Measurements from ENCODE around the gene TP53TG3.
"Not testable (repeated sequence)": the region's sequence is repeated elsewhere in the genome, so short reads cannot be mapped to it uniquely, and the experiment has no call there.

The TP53TG3 gene

DNA sequence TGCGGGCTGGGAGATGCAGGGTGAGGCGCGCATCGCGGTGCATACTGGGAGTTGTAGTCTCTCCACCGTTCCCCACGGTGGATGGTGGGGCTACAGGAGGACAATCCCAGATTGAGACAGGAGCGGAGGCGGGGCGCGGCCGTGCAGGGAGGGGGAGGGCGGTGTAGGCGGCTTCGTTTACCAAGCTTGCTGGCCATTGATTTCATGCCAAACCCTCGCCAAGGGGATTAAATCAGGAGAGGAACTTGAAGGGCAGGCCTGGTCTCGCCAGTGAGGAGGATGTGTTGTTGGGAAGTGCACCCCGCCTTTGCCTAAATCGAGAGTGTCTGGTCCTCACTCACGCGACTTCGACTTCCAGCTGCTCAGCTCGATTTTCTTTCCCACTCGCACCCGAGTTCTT lies at the start of gene TP53TG3:
Gene TP53TG3, minus strand, starts transcription at position 101 of the 400 bp plus-strand sequence. Its CDS starts 68 bp downstream, at position 33.
- in situ Hi-C loops (cut with HindIII; ENCODE audit: low sequenced_read_pairs) = not testable (repeated sequence)

DNA sequence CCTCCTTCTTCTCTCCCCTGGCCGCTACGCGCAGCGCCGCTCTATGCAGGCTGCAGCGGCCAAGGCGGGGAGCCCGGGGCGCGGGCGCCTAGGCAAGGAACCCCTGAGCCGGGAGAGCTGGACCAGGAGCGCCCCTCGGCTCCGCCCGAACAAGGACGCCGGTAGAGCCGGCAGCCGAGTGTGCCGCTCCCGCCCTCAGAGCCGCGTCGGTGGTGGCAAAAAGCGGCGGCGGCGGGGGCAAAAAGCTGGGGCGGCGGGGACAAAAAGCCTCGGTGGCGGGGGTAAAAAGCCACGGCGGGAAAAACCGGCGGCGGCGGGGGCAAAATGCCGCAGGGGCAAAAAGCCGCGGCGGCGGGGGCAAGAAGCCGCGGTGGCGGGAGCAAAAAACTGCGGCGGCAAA lies 25.1 kb downstream of the TP53TG3 start:
- in situ Hi-C loops (cut with HindIII; ENCODE audit: low sequenced_read_pairs) = not testable (repeated sequence)

GRCh38 chr16:32647562-32647961 lies 28.4 kb downstream of the TP53TG3 start:
- in situ Hi-C loops (cut with HindIII; ENCODE audit: low sequenced_read_pairs) = not testable (repeated sequence)

- in situ Hi-C loops (cut with HindIII; ENCODE audit: low sequenced_read_pairs) = not testable (repeated sequence)
Measured at GRCh38 chr16:32646780-32647179, 29.2 kb downstream of the TP53TG3 start.

DNA sequence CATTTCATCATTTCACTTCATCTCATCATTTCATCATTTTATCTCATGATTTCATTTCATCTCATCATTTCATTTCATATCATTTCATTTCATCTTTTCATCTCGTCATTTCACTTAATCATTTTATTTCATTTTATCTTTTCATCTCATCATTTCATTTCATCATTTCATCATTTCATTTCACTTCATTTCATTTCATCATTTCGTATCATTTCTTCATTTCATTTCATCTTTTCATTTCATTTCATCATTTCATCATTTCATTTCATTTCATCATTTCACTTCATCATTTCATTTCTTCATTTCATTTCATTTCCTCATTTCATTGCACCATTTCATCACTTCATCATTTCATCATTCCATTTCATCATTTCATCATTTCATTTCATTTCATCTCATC lies 29.8 kb downstream of the TP53TG3 start:
- in situ Hi-C loops (cut with HindIII; ENCODE audit: low sequenced_read_pairs) = not testable (repeated sequence)

DNA sequence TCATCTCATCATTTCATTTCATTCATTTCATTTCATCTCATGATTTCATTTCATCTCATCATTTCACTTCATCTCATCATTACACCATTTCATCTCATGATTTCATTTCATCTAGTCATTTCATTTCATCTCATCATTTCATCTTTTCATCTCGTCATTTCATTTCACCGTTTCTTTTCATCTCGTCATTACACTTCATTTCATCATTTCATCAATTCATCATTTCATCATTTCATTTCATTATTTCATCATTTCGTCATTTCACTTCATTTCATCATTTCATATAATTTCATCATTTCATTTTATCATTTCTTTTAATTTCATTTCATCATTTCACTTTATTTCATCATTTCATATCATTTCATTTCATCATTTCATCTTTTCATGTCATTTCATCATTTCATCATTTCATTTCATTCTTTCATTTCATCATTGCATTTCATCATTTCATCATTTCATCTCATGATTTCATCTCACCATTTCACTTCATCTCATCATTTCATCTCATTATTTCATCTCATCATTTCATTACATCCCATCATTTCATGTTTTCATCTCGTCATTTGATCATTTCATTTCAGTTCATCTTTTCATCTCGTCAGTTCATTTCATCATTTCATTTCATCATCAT lies 30.6 kb downstream of the TP53TG3 start:
- in situ Hi-C loops (cut with HindIII; ENCODE audit: low sequenced_read_pairs) = not testable (repeated sequence)

GRCh38 chr16:32644715-32645114 lies 31.2 kb downstream of the TP53TG3 start:
- in situ Hi-C loops (cut with HindIII; ENCODE audit: low sequenced_read_pairs) = not testable (repeated sequence)

DNA sequence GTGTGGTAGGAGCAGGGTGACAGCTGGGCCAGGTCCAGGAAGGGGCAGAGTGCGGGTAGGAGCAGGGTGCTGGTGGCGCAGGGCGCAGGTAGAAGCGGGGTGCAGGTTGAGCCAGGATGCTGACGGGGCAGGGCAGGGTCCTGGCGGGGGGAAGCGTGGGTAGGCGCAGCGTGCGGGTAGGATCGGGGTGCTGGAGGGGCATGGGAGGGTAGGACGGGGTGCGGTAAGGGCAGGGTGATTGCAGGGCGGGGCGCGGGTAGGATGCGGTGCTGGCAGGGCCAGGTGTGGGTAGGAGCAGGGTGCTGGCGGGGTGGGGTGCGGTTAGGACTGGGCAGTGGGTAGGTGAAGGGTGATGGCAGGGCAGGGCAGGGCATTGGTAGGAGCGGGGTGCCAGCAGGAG lies 38.4 kb downstream of the TP53TG3 start:
- in situ Hi-C loops (cut with HindIII; ENCODE audit: low sequenced_read_pairs) = not testable (repeated sequence)

DNA sequence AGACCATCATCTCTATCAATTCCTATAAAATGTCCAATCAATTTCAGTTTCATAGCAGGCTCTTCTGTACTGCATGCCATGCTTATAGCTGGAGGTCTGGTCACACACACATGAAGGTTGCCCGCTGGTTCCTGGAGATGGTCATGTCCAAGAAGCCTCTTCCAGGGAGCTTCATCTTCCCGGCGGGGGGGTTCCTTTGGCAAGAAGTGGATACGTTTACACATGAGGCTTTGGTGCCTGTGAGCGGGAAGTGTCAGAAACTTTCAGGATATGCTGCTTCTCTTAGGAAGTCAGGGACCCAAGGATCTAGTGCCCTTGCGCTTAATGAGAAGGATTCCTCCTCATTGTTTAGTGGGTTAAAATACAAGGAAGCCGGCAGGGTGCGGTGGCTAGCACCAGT lies 43.9 kb downstream of the TP53TG3 start:
- in situ Hi-C loops (cut with HindIII; ENCODE audit: low sequenced_read_pairs) = not testable (repeated sequence)

All from DLD1 (cell line).